H1 (cell line): ENCODE data around the gene SGMS1.

Experiments used
- ATF2 ChIP-seq: IDR thresholded peaks from 2 replicates; pipeline ENCODE4 v1.6.1; 2012; ENCODE audit warnings: low read length, inconsistent platforms
- CTCF ChIP-seq, 3 experiments: IDR thresholded peaks; 1 replicate in 2 of 3; 2 replicates in 1 of 3; pipeline versions ENCODE4 v1.5.1 to v1.6.1; 2011; ENCODE audit warnings: low read length in 3 of 3, mild to moderate bottlenecking in 3 of 3, inconsistent platforms in 2 of 3, low read depth in 1 of 3, moderate library complexity in 1 of 3; ENCODE audit not compliant: insufficient read depth in 1 of 3; ENCODE audit errors: control extremely low read depth in 1 of 3
- MAX ChIP-seq: IDR thresholded peaks from 2 replicates; pipeline ENCODE4 v1.6.1; 2012; ENCODE audit warnings: inconsistent platforms
- POLR2A ChIP-seq, 2 experiments: IDR thresholded peaks; 1 replicate in 1 of 2; 2 replicates in 1 of 2; pipeline ENCODE4 v1.6.1; 2011; ENCODE audit warnings: low read depth in 2 of 2, low read length in 2 of 2, mild to moderate bottlenecking in 2 of 2; ENCODE audit errors: control extremely low read depth in 1 of 2
- POLR2AphosphoS5 ChIP-seq: IDR thresholded peaks from 2 replicates; pipeline ENCODE4 v1.6.1; 2011; ENCODE audit warnings: low read depth, low read length
- RAD21 ChIP-seq, 2 experiments: IDR thresholded peaks in 1 of 2; conservative IDR thresholded peaks in 1 of 2; 2 replicates each; pipeline ENCODE4 v1.6.1; 2011; ENCODE audit warnings: low read depth in 2 of 2, low read length in 2 of 2, improper control_type of control experiment in 1 of 2, inconsistent platforms in 1 of 2, mild to moderate bottlenecking in 1 of 2, moderate library complexity in 1 of 2
- RBBP5 ChIP-seq: IDR thresholded peaks from 2 replicates; pipeline ENCODE4 v1.7.1; 2012; ENCODE audit warnings: low read depth, mild to moderate bottlenecking, inconsistent platforms, low read length, moderate library complexity, borderline replicate concordance
- USF2 ChIP-seq: IDR thresholded peaks from 2 replicates; pipeline ENCODE4 v1.6.1; 2011; ENCODE audit warnings: low read length, improper control_type of control experiment
- ZNF274 ChIP-seq: IDR thresholded peaks from 2 replicates; pipeline ENCODE4 v1.7.0; 2012; ENCODE audit warnings: low read length, borderline replicate concordance; ENCODE audit errors: extremely low read depth

- TF ChIP-seq CTCF (IDR thresholded peaks at IDR 0.05; ENCODE audit: control extremely low read depth in 1 of 3, insufficient read depth in 1 of 3, low read depth in 1 of 3, low read length in 3 of 3) (no peak), RAD21 (IDR thresholded peaks at IDR 0.05 in 1 of 2, conservative IDR thresholded peaks at IDR 0.05 in 1 of 2; ENCODE audit: low read depth in 2 of 2, low read length in 2 of 2) (no peak), ZNF274 (no peak), MAX (no peak), POLR2A (IDR thresholded peaks at IDR 0.05; ENCODE audit: control extremely low read depth in 1 of 2, low read depth in 2 of 2, low read length in 2 of 2) (no peak), ATF2 (no peak), RBBP5 (no peak), POLR2AphosphoS5 (no peak), USF2 (no peak)
Observed at GRCh38 chr10:50349554-50349953, 274.2 kb downstream of the SGMS1 start.
